HEK293 (cell line): ENCODE measurements around the gene LLGL2.

ENCODE experiments used
- EGR2 ChIP-seq: fragments of 450-650 bp; formaldehyde crosslinking; IDR thresholded peaks from 2 replicates; pipeline ENCODE4 v1.5.1; 2016; ENCODE audit warnings: low read depth, missing biosample characterization, missing genetic modification characterization
- GFI1B ChIP-seq: fragments of 450-650 bp; formaldehyde crosslinking; IDR thresholded peaks from 2 replicates; pipeline ENCODE4 v1.5.1; 2016; ENCODE audit warnings: missing biosample characterization, missing genetic modification characterization
- HOXC10 ChIP-seq: sonication (generic); formaldehyde crosslinking; IDR thresholded peaks from 2 replicates; pipeline ENCODE4 v1.8.1; 2023; ENCODE audit warnings: mild to moderate bottlenecking, missing genetic modification reagents
- HOXD13 ChIP-seq: sonication (generic); formaldehyde crosslinking; IDR thresholded peaks from 2 replicates; pipeline ENCODE4 v1.8.0; 2022; ENCODE audit warnings: missing genetic modification reagents, borderline replicate concordance
- KLF8 ChIP-seq: fragments of 450-650 bp; formaldehyde crosslinking; IDR thresholded peaks from 2 replicates; pipeline ENCODE4 v1.5.1; 2016; ENCODE audit warnings: missing biosample characterization, missing genetic modification characterization
- PATZ1 ChIP-seq: fragments of 450-650 bp; formaldehyde crosslinking; IDR thresholded peaks from 2 replicates; pipeline ENCODE4 v1.5.1; 2016; ENCODE audit warnings: missing biosample characterization, missing genetic modification characterization
- SETDB1 ChIP-seq: IDR thresholded peaks from one replicate; pipeline ENCODE4 v1.6.1; 2017; ENCODE audit warnings: mild to moderate bottlenecking, low read length, moderate library complexity, mixed read lengths; ENCODE audit not compliant: insufficient read length
- SP3 ChIP-seq: fragments of 450-650 bp; formaldehyde crosslinking; IDR thresholded peaks from 2 replicates; pipeline ENCODE4 v1.5.1; 2016; ENCODE audit warnings: missing biosample characterization, missing genetic modification characterization
- ZBTB17 ChIP-seq: fragments of 450-650 bp; formaldehyde crosslinking; IDR thresholded peaks from 2 replicates; pipeline ENCODE4 v1.5.1; 2016; ENCODE audit warnings: missing biosample characterization, missing genetic modification characterization
- ZBTB20 ChIP-seq: fragments of 450-650 bp; formaldehyde crosslinking; IDR thresholded peaks from 2 replicates; pipeline ENCODE4 v1.5.1; 2016; ENCODE audit warnings: missing biosample characterization, missing genetic modification characterization
- ZBTB49 ChIP-seq: fragments of 450-650 bp; formaldehyde crosslinking; IDR thresholded peaks from 2 replicates; pipeline ENCODE4 v1.5.1; 2016; ENCODE audit warnings: missing biosample characterization, missing genetic modification characterization, low read depth
- ZBTB8A ChIP-seq: fragments of 450-650 bp; formaldehyde crosslinking; IDR thresholded peaks from 2 replicates; pipeline ENCODE4 v1.5.1; 2016; ENCODE audit warnings: missing biosample characterization, missing genetic modification characterization
- ZEB2 ChIP-seq: fragments of 450-650 bp; formaldehyde crosslinking; IDR thresholded peaks from 2 replicates; pipeline ENCODE4 v1.5.1; 2016; ENCODE audit warnings: missing biosample characterization, missing genetic modification characterization
- ZFP3 ChIP-seq: fragments of 450-650 bp; formaldehyde crosslinking; IDR thresholded peaks from 2 replicates; pipeline ENCODE4 v1.5.1; 2016; ENCODE audit warnings: low read depth, missing biosample characterization, missing genetic modification characterization
- ZFP37 ChIP-seq: fragments of 450-650 bp; formaldehyde crosslinking; IDR thresholded peaks from 2 replicates; pipeline ENCODE4 v1.5.1; 2016; ENCODE audit warnings: missing biosample characterization, missing genetic modification characterization
- ZFP69B ChIP-seq: fragments of 450-650 bp; formaldehyde crosslinking; IDR thresholded peaks from 2 replicates; pipeline ENCODE4 v1.5.1; 2016; ENCODE audit warnings: missing biosample characterization, missing genetic modification characterization
- ZNF114 ChIP-seq: fragments of 450-650 bp; formaldehyde crosslinking; IDR thresholded peaks from 2 replicates; pipeline ENCODE4 v1.5.0; 2017; ENCODE audit warnings: missing biosample characterization, missing genetic modification characterization
- ZNF223 ChIP-seq: fragments of 450-650 bp; formaldehyde crosslinking; IDR thresholded peaks from 2 replicates; pipeline ENCODE4 v1.5.1; 2016; ENCODE audit warnings: missing biosample characterization, missing genetic modification characterization
- ZNF311 ChIP-seq: fragments of 450-650 bp; formaldehyde crosslinking; IDR thresholded peaks from 2 replicates; pipeline ENCODE4 v1.5.1; 2017; ENCODE audit warnings: missing biosample characterization, missing genetic modification characterization, borderline replicate concordance
- ZNF529 ChIP-seq: fragments of 450-650 bp; formaldehyde crosslinking; IDR thresholded peaks from 2 replicates; pipeline ENCODE4 v1.5.1; 2017; ENCODE audit warnings: missing genetic modification characterization, missing biosample characterization; ENCODE audit not compliant: insufficient replicate concordance
- ZNF555 ChIP-seq: fragments of 450-650 bp; formaldehyde crosslinking; conservative IDR thresholded peaks from 2 replicates; pipeline ENCODE4 v1.5.1; 2017; ENCODE audit warnings: missing biosample characterization, mild to moderate bottlenecking, missing genetic modification characterization, inconsistent platforms
- ZNF596 ChIP-seq: fragments of 450-650 bp; IDR thresholded peaks from 2 replicates; pipeline ENCODE4 v1.5.0; 2018; ENCODE audit warnings: missing biosample characterization, mild to moderate bottlenecking, missing genetic modification characterization, moderate library complexity
- ZNF658 ChIP-seq: fragments of 450-650 bp; formaldehyde crosslinking; IDR thresholded peaks from 2 replicates; pipeline ENCODE4; 2016; ENCODE audit warnings: missing biosample characterization, missing genetic modification characterization
- ZNF692 ChIP-seq: fragments of 450-650 bp; formaldehyde crosslinking; IDR thresholded peaks from 2 replicates; pipeline ENCODE4 v1.5.1; 2016; ENCODE audit warnings: missing biosample characterization, missing genetic modification characterization
- TF ChIP-seq, protein P1 (sequence below): fragments of 450-650 bp; formaldehyde crosslinking; IDR thresholded peaks from 2 replicates; pipeline ENCODE4 v1.5.1; 2016; ENCODE audit warnings: missing biosample characterization, missing genetic modification characterization, borderline replicate concordance
- TF ChIP-seq, protein P2 (sequence below): fragments of 450-650 bp; formaldehyde crosslinking; IDR thresholded peaks from 2 replicates; pipeline ENCODE4 v1.5.1; 2016; ENCODE audit warnings: missing biosample characterization, missing genetic modification characterization
- TF ChIP-seq, protein P3 (sequence below): fragments of 450-650 bp; IDR thresholded peaks from 2 replicates; pipeline ENCODE4 v1.5.1; 2018; ENCODE audit warnings: missing biosample characterization, mild to moderate bottlenecking, missing genetic modification characterization

Gene LLGL2

DNA sequence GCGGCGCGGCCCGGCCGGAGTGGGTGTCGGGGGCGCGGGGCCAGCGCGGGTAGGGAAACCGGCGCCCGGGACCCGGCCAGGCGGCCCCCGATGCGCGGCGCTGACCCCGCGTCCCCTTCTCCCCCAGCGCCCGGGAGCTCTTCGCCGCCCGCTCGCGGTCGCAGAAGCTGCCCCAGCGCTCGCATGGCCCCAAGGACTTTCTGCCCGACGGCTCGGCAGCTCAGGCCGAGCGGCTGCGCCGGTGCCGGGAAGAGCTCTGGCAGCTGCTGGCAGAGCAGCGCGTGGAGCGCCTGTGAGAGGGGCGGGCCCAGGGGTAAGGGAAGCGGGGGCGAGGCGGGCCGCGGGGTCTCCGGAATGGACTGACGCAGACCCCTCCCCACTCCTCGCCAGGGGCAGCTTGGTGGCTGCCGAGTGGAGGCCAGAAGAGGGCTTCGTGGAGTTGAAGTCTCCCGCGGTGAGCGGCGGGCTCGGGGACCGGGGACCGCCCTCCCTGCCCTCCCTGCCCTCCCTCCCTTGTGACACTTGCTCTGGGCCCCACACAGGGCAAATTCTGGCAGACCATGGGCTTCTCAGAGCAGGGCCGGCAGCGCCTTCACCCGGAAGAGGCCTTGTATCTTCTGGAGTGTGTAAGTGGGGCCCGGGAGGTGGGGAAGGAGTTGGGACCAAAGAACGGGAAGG lies 8.7 kb upstream of the LLGL2 start (continued):
- TF ChIP-seq ZNF311 (tag by site-specific recombination) (no peak), ZBTB8A (tag by site-specific recombination) (peak; percentile 22), ZNF658 (tag by site-specific recombination) (no peak), KLF8 (0 out of 2 replicates have a peak, but pooled peaks have one; percentile 17), ZNF555 (tag by site-specific recombination) (no peak), SETDB1 (no peak), ZNF114 (tag by site-specific recombination) (no peak), GFI1B (tag by site-specific recombination) (no peak), HOXC10 (CRISPR knock-in tag) (no peak; the same call in 1 of the 2 replicates), ZBTB20 (tag by site-specific recombination) (peak; percentile 88), ZFP37 (0 out of 2 replicates have a peak, but pooled peaks have one; percentile 23), ZEB2 (0 out of 2 replicates have a peak, but pooled peaks have one; percentile 22), EGR2 (tag by site-specific recombination) (peak; percentile 34; the same call in 1 of the 2 replicates), SP3 (tag by site-specific recombination) (peak; percentile 46), ZNF223 (tag by site-specific recombination) (no peak), PATZ1 (tag by site-specific recombination) (peak; percentile 61), HOXD13 (CRISPR knock-in tag) (no peak), ZBTB17 (tag by site-specific recombination) (peak; percentile 10; the same call in 1 of the 2 replicates), ZFP69B (tag by site-specific recombination) (peak; percentile 96), ZNF529 (tag by site-specific recombination) (no peak), ZNF692 (tag by site-specific recombination) (peak; percentile 97), ZNF596 (no peak), ZBTB49 (tag by site-specific recombination) (no peak), ZFP3 (tag by site-specific recombination) (no peak)
- TF ChIP-seq, protein P1, sequence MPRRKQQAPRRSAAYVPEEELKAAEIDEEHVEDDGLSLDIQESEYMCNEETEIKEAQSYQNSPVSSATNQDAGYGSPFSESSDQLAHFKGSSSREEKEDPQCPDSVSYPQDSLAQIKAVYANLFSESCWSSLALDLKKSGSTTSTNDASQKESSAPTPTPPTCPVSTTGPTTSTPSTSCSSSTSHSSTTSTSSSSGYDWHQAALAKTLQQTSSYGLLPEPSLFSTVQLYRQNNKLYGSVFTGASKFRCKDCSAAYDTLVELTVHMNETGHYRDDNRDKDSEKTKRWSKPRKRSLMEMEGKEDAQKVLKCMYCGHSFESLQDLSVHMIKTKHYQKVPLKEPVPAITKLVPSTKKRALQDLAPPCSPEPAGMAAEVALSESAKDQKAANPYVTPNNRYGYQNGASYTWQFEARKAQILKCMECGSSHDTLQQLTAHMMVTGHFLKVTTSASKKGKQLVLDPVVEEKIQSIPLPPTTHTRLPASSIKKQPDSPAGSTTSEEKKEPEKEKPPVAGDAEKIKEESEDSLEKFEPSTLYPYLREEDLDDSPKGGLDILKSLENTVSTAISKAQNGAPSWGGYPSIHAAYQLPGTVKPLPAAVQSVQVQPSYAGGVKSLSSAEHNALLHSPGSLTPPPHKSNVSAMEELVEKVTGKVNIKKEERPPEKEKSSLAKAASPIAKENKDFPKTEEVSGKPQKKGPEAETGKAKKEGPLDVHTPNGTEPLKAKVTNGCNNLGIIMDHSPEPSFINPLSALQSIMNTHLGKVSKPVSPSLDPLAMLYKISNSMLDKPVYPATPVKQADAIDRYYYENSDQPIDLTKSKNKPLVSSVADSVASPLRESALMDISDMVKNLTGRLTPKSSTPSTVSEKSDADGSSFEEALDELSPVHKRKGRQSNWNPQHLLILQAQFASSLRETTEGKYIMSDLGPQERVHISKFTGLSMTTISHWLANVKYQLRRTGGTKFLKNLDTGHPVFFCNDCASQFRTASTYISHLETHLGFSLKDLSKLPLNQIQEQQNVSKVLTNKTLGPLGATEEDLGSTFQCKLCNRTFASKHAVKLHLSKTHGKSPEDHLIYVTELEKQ, result no peak
- TF ChIP-seq, protein P2, sequence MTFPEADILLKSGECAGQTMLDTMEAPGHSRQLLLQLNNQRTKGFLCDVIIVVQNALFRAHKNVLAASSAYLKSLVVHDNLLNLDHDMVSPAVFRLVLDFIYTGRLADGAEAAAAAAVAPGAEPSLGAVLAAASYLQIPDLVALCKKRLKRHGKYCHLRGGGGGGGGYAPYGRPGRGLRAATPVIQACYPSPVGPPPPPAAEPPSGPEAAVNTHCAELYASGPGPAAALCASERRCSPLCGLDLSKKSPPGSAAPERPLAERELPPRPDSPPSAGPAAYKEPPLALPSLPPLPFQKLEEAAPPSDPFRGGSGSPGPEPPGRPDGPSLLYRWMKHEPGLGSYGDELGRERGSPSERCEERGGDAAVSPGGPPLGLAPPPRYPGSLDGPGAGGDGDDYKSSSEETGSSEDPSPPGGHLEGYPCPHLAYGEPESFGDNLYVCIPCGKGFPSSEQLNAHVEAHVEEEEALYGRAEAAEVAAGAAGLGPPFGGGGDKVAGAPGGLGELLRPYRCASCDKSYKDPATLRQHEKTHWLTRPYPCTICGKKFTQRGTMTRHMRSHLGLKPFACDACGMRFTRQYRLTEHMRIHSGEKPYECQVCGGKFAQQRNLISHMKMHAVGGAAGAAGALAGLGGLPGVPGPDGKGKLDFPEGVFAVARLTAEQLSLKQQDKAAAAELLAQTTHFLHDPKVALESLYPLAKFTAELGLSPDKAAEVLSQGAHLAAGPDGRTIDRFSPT, result 0 out of 2 replicates have a peak, but pooled peaks have one; percentile 14
- TF ChIP-seq, protein P3, sequence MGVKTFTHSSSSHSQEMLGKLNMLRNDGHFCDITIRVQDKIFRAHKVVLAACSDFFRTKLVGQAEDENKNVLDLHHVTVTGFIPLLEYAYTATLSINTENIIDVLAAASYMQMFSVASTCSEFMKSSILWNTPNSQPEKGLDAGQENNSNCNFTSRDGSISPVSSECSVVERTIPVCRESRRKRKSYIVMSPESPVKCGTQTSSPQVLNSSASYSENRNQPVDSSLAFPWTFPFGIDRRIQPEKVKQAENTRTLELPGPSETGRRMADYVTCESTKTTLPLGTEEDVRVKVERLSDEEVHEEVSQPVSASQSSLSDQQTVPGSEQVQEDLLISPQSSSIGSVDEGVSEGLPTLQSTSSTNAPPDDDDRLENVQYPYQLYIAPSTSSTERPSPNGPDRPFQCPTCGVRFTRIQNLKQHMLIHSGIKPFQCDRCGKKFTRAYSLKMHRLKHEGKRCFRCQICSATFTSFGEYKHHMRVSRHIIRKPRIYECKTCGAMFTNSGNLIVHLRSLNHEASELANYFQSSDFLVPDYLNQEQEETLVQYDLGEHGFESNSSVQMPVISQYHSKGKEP (tag by site-specific recombination), result no peak
